Fibroblast of gingiva (primary cell): ENCODE measurements around the gene KIF4A.

Experiments used
- DNase-seq: peaks from one replicate; pipeline ENCODE4 v3.0.0-alpha.2; 2011; ENCODE audit warnings: low read depth

KIF4A gene

DNA sequence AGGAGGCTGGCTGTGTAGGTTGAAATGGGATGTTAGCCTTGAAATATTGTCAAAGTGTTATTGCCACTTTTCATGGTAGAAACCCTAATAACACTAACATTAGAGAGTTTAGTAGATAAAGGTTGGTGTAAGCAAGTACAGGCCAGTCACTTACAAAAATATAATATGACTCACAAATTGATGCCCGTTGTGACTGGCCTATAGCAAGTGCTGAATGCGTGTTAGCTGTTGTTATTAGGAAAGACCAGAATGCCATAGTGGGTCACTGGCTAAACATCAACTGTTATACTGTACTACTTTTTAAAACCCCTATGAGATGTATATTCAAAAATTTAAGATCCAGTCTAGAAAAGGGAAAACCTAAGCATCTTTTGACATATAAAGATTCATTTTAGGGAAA lies 112.8 kb downstream of the KIF4A start:
- DNase-seq: no peak

DNA sequence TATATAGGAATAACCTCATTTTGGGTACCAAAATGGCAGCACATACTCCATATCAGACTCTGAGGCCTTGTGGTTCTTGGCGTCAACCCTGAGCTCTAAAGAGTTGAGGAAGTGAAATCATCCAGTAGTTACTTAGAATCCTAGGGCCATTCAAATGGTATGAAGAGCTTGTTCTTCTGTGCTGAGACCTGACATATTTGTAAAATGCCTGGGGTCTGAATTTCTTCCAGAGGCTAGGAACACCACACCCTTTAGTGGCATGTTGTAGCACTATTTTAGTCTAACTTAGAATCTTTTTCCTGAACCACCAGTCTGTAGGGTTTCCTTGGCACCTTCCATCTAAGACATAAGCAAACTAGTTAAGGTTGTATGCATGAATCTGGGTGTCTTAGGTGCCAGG lies 115.1 kb downstream of the KIF4A start:
- DNase-seq: no peak

- no peak for DNase-seq
Measured at GRCh38 chrX:70410921-70411320, 121.0 kb downstream of the KIF4A start.

- DNase-seq: no peak
Measured at GRCh38 chrX:70411475-70411874, 121.6 kb downstream of the KIF4A start.

DNA sequence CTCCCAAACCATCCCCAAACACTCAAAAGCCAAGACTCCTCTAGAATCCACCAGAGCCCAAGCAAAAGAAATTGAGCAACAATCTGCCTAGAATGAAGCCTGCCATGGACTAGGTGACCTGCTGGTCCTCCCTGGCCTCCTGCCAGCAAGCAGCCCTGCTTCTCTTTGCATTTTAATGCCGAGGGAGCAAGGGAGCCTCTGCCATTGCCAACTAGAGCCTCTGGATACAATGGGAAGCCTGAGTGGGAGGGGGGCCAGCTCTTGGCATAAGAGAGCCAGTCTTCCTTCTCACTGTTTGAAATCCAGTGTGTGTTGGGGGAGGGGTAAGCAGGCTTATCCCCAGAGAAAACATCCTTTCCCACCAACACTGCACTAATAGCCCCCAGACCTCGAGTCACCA lies 131.7 kb downstream of the KIF4A start:
- DNase-seq: no peak

DNA sequence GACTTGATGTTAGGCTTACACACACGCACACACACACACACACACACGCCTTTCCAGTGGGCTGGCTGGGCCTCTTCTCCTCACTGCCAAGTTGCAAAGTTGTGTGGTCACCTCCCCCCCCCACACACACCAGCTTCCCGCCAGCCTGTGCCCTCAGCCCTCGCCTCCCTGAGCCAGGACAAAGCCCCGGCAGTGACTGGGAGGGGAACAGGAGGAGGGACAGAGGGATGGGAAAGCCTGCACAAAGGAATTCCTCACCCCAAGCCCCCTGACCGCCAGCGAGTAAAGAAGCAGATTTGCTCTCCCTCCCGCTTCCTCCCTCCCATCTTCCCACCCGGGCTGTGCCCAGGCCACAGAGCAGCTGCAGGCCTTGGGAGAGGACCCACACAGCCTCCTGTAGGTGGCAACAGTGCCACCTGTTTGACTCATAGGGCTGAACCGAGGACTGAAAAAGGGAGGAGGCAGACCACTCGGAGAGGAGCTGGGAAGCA lies 133.0 kb downstream of the KIF4A start, which contains the start of gene GDPD2:
Gene GDPD2 (plus strand): TSS at position 464 of the 491 bp plus-strand sequence. CDS start 1,671 bp downstream, outside the sequence.
- DNase-seq: no peak

- DNase-seq: no peak
Measured at GRCh38 chrX:70423936-70424675, 134.2 kb downstream of the KIF4A start.

GRCh38 chrX:70424801-70425200 lies 134.9 kb downstream of the KIF4A start:
- DNase-seq: no peak

DNA sequence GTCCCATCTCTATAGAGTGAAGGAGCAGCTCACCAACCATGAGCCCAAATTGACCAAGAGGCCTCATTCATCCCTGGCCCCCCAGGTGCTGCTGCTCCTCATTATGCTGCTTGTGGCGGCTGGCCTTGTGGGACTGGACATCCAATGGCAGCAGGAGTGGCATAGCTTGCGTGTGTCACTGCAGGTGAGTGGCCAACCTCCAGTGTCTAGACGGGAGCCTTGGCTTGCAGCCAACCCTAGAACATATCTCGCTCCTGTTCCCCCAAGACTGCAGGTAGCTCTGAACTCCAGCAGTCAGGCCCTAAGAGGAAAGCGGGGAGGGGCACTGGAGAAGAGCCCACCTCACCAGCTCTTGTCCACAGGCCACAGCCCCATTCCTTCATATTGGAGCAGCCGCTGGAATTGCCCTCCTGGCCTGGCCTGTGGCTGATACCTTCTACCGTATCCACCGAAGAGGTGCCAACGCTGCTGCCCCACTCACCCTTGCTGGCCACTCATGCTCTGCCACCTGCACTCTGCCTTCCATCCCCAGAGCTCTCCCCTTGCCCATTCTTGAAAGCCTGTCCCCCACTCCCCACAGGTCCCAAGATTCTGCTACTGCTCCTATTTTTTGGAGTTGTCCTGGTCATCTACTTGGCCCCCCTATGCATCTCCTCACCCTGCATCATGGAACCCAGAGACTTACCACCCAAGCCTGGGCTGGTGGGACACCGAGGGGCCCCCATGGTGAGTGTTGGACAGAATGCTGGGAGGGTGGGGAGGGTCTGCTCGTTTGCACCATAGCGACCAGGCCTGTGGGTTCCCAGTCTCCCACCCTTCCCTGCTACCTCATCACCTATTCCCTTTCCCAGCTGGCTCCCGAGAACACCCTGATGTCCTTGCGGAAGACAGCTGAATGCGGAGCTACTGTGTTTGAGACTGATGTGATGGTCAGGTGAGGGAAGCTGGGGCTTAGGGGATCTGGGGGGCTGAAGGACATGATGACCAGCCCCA lies 136.7 kb downstream of the KIF4A start:
- DNase-seq: no peak

DNA sequence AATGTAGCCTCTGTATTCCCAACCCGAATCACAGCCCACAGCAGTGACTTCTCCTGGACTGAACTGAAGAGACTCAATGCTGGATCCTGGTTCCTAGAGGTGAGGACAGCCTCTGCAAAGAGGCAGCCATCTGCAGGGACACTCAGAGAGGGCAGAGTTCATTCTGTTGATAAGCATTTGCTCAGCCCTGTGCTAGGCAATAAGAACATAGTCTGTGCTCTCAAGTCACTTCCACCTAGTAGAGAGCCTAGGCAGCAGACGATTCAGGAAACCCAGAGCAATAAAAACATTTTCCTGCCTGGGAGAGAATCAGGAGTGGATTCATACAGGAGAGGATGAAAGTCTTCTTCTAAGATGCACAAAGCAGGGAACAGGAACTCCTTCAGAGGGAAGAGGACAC lies 137.5 kb downstream of the KIF4A start:
- DNase-seq: no peak

DNA sequence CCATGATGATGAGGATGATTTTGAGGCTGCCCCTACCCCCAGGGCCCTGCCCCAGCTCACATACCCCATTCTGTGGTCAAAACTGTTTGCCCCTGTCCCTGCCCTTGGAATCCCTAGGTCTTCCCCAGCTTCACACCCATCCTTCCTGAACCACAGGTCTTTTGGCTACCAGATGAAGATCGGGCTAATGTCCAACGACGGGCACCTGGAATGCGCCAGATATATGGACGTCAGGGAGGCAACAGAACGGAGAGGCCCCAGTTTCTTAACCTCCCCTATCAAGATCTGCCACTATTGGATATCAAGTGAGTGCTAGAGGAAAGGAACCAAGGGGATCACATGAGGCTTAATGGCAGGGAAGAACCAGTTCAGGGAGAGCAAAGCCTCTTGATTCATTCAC lies 139.9 kb downstream of the KIF4A start:
- no peak for DNase-seq

- no peak for DNase-seq
Measured at GRCh38 chrX:70432936-70433847, 143.3 kb downstream of the KIF4A start.

DNA sequence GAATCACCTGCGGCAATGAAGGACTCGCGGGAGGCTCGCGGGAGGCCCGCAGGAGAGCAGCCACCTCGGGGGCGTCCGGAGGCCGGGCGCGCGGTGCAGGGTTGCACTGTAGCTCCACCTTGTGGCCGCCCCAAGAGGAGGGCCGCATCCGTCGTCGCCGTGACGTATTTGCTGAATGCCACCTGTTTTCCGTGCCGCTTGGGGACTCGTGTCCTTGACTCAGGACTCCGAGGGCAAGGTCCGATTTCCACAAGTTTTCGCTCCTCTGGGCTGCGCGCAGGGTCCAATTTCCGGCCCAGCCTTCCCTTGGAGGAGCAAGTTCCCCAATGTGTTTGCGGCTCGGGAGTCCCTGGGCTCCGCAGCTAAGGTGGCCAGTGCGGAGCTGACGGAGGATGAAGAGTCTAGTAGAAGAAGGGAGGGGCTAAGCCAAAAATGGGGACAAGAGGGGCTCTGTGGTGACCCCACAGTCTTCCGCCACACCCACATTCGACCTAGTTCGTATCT lies 144.0 kb downstream of the KIF4A start:
- DNase-seq: peak; percentile 27

DNA sequence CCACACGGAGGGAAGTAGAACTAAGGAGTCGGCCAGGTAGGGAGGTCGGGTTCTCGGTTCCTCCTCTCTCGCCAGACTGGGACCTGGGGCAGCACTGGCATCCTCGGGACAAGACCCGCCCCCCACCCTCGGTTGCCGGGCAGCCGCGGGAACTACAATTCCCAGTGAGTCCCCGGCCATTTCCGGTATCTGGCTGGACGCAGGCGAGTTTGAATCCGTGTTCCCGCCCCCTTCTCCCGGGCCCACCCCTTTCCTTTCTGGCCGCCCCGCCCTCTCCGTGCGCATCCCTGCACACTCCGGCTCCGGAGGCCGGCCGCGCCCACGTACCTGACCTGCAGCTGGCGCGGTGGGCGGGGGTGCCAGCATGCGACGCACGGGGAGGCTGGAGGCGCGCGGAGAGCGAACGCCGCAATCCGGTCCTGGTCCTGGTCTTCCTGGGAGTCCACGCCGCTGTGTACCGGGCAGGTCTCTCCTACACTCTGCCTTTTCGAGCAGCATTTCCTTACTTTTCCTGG lies 144.5 kb downstream of the KIF4A start:
- DNase-seq: peak; percentile 69

- peak; percentile 18 for DNase-seq
Measured at GRCh38 chrX:70434914-70435586, 145.1 kb downstream of the KIF4A start.

DNA sequence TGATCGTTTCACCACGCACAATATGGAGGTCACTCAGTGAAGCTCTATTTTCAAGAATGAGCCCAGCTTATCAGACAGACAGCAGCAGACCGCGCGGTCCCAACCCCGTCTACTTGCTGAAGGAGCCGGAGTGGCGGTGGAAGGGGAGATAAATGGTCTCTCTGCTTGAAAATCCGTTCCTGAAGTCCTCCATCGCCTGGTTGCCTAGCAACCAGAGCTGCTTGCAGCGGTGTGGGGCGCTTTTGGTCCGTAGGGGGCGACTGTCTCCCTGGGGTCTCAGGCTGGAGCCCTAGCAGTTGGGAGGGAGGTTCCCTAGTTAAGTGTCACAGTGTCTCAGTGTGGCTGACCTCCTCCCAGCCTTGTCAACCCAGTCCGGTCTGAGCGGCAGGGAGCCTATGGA lies 146.4 kb downstream of the KIF4A start:
- DNase-seq: no peak

DNA sequence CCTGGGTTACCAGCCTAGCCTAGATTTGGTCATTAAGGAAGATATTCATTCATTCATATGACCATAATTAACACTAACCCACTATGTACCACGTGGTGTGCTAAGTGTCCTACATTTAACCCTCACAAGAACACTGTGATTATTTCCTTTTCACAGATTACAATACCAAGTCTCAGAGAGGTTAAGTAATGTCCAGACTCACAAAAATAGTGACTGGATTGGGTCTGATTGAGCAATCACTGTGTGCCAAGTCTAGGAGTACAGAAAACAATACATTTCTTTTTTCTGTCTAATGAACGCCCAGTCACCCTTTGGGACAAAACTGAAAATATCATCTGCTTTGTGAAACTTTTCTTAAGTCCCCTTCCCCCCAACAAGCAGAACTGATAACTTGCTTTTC lies 147.1 kb downstream of the KIF4A start:
- DNase-seq: no peak

DNA sequence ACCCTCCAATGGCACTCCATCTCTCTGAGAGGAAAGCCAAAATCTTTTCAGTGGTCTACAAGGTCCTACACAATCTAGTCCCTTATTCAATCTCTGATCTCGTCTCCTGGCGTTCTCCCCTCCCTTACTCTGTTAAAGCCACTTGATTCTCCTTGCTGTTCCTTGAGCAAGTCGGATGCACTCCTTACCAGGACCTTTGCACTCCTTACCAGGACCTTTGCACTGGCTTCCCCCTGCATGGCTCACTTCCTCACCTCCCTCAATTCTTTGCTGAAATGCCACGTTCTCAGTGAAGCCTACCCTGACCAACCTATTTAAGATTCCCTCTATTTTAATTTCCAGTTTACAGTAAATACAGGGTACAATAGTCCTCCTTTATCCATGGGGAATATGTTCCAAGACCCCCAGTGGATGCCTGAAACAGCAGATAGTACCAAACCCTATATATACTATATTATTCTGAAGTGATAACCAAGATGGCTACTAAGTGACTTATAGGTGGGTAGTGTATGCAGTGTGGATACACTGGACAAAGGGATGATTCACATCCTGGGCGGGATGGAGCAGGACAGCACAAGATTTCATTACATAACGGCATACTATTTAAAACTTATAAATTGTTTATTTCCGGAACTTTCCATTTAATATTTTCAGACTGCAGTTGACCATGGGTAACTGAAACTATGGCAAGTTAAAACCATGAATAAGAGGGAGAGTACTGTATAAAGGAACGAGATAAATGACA lies 148.2 kb downstream of the KIF4A start:
- DNase-seq: no peak

GRCh38 chrX:70439016-70439415 lies 149.1 kb downstream of the KIF4A start:
- no peak for DNase-seq

GRCh38 chrX:70442224-70442623 lies 152.3 kb downstream of the KIF4A start:
- DNase-seq: no peak
